Sigmoid colon (tissue), 7 donors: ENCODE data around the gene TMEM248. TPM values are rescaled to one million over a fixed set of nuclear protein-coding genes. Genes with fewer than 3 reads are reported as not detected.

Source experiments
- DNase-seq: peaks from one replicate; pipeline ENCODE4 v3.0.0-alpha.2; 2019
- H3K27ac ChIP-seq, 4 donors: fragments of 200-600 bp; sonication (generic); one replicate each; pipeline ENCODE4 v1.5.1; 2016 to 2019; ENCODE audit warnings: mild to moderate bottlenecking in 1 of 4
- H3K27me3 ChIP-seq, 3 donors: fragments of 200-600 bp; sonication (generic); one replicate each; pipeline ENCODE4 v1.5.1; 2019; ENCODE audit warnings: mild to moderate bottlenecking in 1 of 3
- H3K36me3 ChIP-seq, 4 donors: fragments of 200-600 bp; sonication (generic); one replicate each; pipeline ENCODE4 v1.5.1; 2016 to 2019
- H3K4me1 ChIP-seq, 4 donors: fragments of 200-600 bp; sonication (generic); one replicate each; pipeline ENCODE4 v1.5.1; 2017 to 2019
- H3K4me3 ChIP-seq, 4 donors: fragments of 200-600 bp; sonication (generic); one replicate each; pipeline ENCODE4 v1.5.1; 2017 to 2019; ENCODE audit warnings: mild to moderate bottlenecking in 2 of 4, moderate library complexity in 1 of 4
- H3K9me3 ChIP-seq, 4 donors: fragments of 200-600 bp in 3 of 4; sonication (generic) in 3 of 4; one replicate each; pipeline versions ENCODE4 v1.5.1 to v1.6.1; 2013 to 2019
- CTCF ChIP-seq, 4 experiments: fragments of 450-650 bp in 3 of 4; fragments of 200-600 bp in 1 of 4; IDR thresholded peaks; one replicate each; pipeline ENCODE4 v1.5.1; 2016 to 2019; ENCODE audit warnings: antibody characterized with exemption in 4 of 4, mild to moderate bottlenecking in 3 of 4, moderate library complexity in 2 of 4
- EP300 ChIP-seq, 4 donors: sonication (generic); formaldehyde crosslinking; IDR thresholded peaks; one replicate each; pipeline ENCODE4 v1.6.1; 2017; ENCODE audit warnings: antibody characterized with exemption in 4 of 4
- POLR2A ChIP-seq, 2 donors: fragments of 450-650 bp; IDR thresholded peaks; one replicate each; pipeline ENCODE4 v1.6.1; 2016; ENCODE audit warnings: antibody characterized with exemption in 2 of 2, mild to moderate bottlenecking in 2 of 2, moderate library complexity in 2 of 2
- POLR2AphosphoS5 ChIP-seq, 4 donors: sonication (generic); formaldehyde crosslinking; IDR thresholded peaks; one replicate each; pipeline ENCODE4 v1.6.1; 2017; ENCODE audit warnings: antibody characterized with exemption in 4 of 4
- WGBS, 2 donors: extraction: QIAGEN DNeasy Blood & Tissue Kit; methylation state at CpG; one replicate each; pipeline ENCODE4 v1.1.7; 2013; 5-methylcytosine and 5-hydroxymethylcytosine counted together
- intact Hi-C: fragments of 100-400 bp; cut with DNase I; formaldehyde crosslinking; loops from one replicate; pipeline ENCODE4 v1.15.1; 2023
- polyA plus RNA-seq, 3 donors: library from polyadenylated mRNA; stranded (reverse); fragments of 200-250 nt; gene quantifications; one replicate each; pipeline ENCODE4 v1.2.3, GENCODE V29; 2013
- small RNA-seq, 3 donors: library from RNA; depleted of rRNA; stranded (forward); fragments of <200 nt; gene quantifications; one replicate each; pipeline ENCODE3, GENCODE V24; 2016
- total RNA-seq, 4 donors: library from RNA; depleted of rRNA; stranded (reverse); fragments of >200 nt; gene quantifications; one replicate each; pipeline ENCODE4 v1.1.0, GENCODE V29; 2016
- donor health status: healthy with polysubstance abuse.
- donor health status: Bipolar disorder and iron deficiency.
- donor health status: healthy.

TMEM248 gene
- total and polyA plus RNA-seq, 7 donors: 19.7 to 93.8 (median 66.2) TPM

- no peak for TF ChIP-seq EP300 (IDR thresholded peaks at IDR 0.05)
- no peak for TF ChIP-seq CTCF (IDR thresholded peaks at IDR 0.05)
- no peak for TF ChIP-seq POLR2A (IDR thresholded peaks at IDR 0.05)
- TF ChIP-seq POLR2AphosphoS5 (IDR thresholded peaks at IDR 0.05): no peak
- Histone ChIP-seq H3K36me3 (peaks cover 0 to 57% (median 14%) of the 10 kb centered on the region in 4 donors), H3K9me3 (no peaks in the 10 kb centered on the region), H3K27me3 (no peaks in the 10 kb centered on the region), H3K27ac (no peak overlapping the region), H3K4me3 (no peak overlapping the region), H3K4me1 (no peaks in the 10 kb centered on the region)
- 69 to 92% methylated on average over 2 of the region's 2 CpGs for WGBS, 2 donors
- intact Hi-C loops: no loop called here
- no peak for DNase-seq
These were observed 85.9 kb downstream of the TMEM248 start for GRCh38 chr7:67006965-67007364.

Small RNAs within 50 kb of the gene (small RNA-seq; reads per million reads assigned to genes)
- gene RF00017: 0 reads per million in 3 donors
- gene RN7SL43P: 0 reads per million in 3 donors
- gene RNU6-1254P: 0 reads per million in 3 donors

Other genes with a start within 250 kb of the TMEM248 start
- gene RABGEF1, start 180.5 kb upstream of the TMEM248 start, total RNA-seq: 10 to 100 TPM; 36.4 to 47.2 (median 41.3) TPM
- gene RABGEF1, start 180.5 kb upstream of the TMEM248 start, polyA plus RNA-seq: 10 to 100 TPM; 10.2 to 15.7 (median 13.2) TPM
- 100 to 1,000 TPM; 116 to 190 (median 185) TPM for gene SBDS, start 74.4 kb downstream of the TMEM248 start, total RNA-seq
- gene SBDS, start 74.4 kb downstream of the TMEM248 start, polyA plus RNA-seq: 100 to 1,000 TPM in 2 of 3 donors, 10 to 100 TPM in 1; 94.7 to 266 (median 187) TPM
- 10 to 100 TPM; 14.3 to 47.2 (median 24.0) TPM for gene TYW1, start 75.6 kb downstream of the TMEM248 start, total RNA-seq
- 10 to 100 TPM in 1 of 3 donors, 1 to 10 TPM in 2; 3.0 to 10.7 (median 6.0) TPM for gene TYW1, start 75.6 kb downstream of the TMEM248 start, polyA plus RNA-seq